Neural crest cell (in vitro differentiated cells): ENCODE measurements around the gene XDH. TPM values are rescaled to one million over a fixed set of nuclear protein-coding genes. Genes with fewer than 3 reads are reported as not detected.

Experiments used
- DNase-seq: peaks from one replicate; pipeline ENCODE4 v3.0.0; 2021; ENCODE audit warnings: low read depth, mixed read lengths, low spot score
- H3K27ac Mint-ChIP-seq: one replicate; pipeline ENCODE4 v1.8.0; 2021; ENCODE audit warnings: mild to moderate bottlenecking, mixed read lengths; ENCODE audit not compliant: unreplicated experiment
- H3K27me3 Mint-ChIP-seq: 2 replicates; pipeline ENCODE4 v1.8.0; 2021; ENCODE audit warnings: low read depth, mild to moderate bottlenecking, mixed read lengths
- H3K36me3 Mint-ChIP-seq: 2 replicates; pipeline ENCODE4 v1.8.0; 2021; ENCODE audit warnings: low read depth, mild to moderate bottlenecking, mixed read lengths
- H3K4me1 Mint-ChIP-seq: 2 replicates; pipeline ENCODE4 v1.8.0; 2021; ENCODE audit warnings: mixed read lengths
- H3K4me3 Mint-ChIP-seq: one replicate; pipeline ENCODE4 v1.8.0; 2021; ENCODE audit warnings: mild to moderate bottlenecking, mixed read lengths
- H3K9me3 Mint-ChIP-seq: 2 replicates; pipeline ENCODE4 v1.8.0; 2021; ENCODE audit warnings: mixed read lengths
- long read RNA-seq: library from polyadenylated mRNA; unstranded; transcript quantifications from one replicate; pipeline ENCODE4 v2.0.0, GENCODE V29; 2020
- total RNA-seq: library from RNA; stranded (reverse); gene quantifications from 2 replicates; pipeline ENCODE4 v1.2.1, GENCODE V29; 2021
- TF ChIP-seq, protein P1 (sequence below): fragments of 200-600 bp; sonication (generic); conservative IDR thresholded peaks from 2 replicates; pipeline ENCODE4 v1.5.0; 2021; ENCODE audit warnings: antibody characterized with exemption, mild to moderate bottlenecking

The XDH gene
- total RNA-seq = 0.75 and 1.5 TPM in 2 replicates
- long read RNA-seq, partial matches to known transcripts = 0 of 1 reads
- long read RNA-seq, other reads (novel, unspliced or antisense) = 1 of 1 reads

DNA sequence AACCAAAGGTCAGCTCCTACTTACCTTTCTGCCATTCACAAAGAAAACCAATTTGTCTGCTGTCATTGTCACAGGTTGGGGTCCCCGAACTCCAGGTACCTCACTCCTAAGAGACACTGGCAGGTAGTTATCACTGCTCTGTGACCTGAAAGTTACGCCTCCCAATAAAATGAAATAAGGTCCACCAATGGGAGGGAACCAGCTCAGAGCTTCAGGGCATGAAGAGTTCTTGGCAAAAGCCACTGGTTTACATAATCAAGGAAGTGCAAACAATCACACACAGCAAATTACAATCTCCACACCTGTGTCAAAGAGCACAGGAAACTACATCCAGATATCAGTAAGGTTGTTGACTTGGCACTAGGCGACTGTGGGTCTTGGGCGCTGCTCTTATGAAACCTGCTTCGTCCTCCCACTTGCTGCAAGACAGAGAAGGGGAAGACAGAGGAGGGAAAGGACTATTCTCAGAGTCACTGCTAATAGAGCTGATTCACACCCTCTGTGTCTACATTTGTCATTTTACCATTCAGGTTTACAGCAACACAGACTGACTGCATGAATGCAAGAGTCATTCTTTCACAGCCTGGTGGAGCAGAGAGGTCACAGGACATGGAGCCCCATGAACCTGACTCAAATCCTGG lies at the start of gene XDH:
Gene XDH (minus strand): TSS at position 142 of the 641 bp plus-strand sequence. CDS start 76 bp downstream, at position 66.
- Mint-ChIP-seq H3K27me3 (peaks cover 9% of the 10 kb centered on the region), H3K4me1 (no peaks in the 10 kb centered on the region), H3K9me3 (peaks cover 9% of the 10 kb centered on the region), H3K27ac (peak within 1 kb of the TSS; percentile 62), H3K4me3 (no peak within 1 kb of the TSS), H3K36me3 (no peaks in the 10 kb centered on the region)
- DNase-seq = no peak
- TF ChIP-seq, protein P1, sequence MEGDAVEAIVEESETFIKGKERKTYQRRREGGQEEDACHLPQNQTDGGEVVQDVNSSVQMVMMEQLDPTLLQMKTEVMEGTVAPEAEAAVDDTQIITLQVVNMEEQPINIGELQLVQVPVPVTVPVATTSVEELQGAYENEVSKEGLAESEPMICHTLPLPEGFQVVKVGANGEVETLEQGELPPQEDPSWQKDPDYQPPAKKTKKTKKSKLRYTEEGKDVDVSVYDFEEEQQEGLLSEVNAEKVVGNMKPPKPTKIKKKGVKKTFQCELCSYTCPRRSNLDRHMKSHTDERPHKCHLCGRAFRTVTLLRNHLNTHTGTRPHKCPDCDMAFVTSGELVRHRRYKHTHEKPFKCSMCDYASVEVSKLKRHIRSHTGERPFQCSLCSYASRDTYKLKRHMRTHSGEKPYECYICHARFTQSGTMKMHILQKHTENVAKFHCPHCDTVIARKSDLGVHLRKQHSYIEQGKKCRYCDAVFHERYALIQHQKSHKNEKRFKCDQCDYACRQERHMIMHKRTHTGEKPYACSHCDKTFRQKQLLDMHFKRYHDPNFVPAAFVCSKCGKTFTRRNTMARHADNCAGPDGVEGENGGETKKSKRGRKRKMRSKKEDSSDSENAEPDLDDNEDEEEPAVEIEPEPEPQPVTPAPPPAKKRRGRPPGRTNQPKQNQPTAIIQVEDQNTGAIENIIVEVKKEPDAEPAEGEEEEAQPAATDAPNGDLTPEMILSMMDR = no peak

DNA sequence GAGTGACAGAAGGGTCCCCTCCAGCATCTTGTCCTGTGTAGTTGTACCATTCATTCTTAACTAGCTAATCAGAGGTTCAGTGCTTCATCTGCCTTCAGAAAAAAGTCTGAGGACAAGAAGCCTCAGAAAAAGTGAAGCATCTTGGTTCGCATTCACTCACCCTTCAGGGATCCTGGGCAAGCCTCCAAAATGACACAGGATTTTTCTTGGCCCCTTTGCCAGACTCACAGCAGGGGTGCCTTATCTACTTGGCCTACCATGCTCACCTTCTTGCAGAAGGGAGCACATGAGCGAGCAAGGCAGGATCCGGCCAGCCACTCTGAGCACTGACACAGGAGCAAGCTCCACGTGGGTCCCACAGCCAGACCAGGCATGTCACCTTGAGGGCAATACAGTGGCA lies 43.1 kb upstream of the XDH start:
- H3K27me3 Mint-ChIP-seq = no peaks in the 10 kb centered on the region
- TF ChIP-seq, protein P1 = no peak
- H3K36me3 Mint-ChIP-seq = peaks cover 8% of the 10 kb centered on the region
- H3K4me3 Mint-ChIP-seq = no peak overlapping the region
- H3K4me1 Mint-ChIP-seq = no peaks in the 10 kb centered on the region
- peaks cover 20% of the 10 kb centered on the region for H3K9me3 Mint-ChIP-seq
- no peak for DNase-seq
- H3K27ac Mint-ChIP-seq = no peak overlapping the region

DNA sequence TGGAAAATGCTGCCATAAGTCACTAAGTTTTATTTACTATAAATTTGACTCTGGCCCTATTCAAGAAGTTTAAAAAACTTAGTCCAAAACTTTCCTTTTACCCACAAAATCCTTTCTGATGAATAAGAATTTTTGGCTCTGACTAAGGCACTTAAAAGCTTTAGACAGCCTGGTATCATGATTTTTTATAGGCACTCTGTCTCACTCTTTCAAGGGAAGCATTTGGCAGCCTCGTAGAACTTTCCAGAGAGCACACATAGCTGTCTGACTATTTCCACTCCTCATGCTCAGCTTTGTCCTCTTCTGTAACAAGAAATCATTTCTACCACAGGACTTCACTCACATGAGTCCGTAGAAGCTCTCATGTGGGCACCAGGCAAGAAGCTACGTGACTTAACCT lies 32.3 kb upstream of the XDH start:
- Mint-ChIP-seq H3K27ac (no peak overlapping the region), H3K36me3 (peaks cover 6% of the 10 kb centered on the region), H3K4me3 (no peak overlapping the region), H3K27me3 (no peaks in the 10 kb centered on the region), H3K4me1 (no peaks in the 10 kb centered on the region), H3K9me3 (peaks cover 19% of the 10 kb centered on the region)
- TF ChIP-seq, protein P1 = no peak
- DNase-seq = no peak

DNA sequence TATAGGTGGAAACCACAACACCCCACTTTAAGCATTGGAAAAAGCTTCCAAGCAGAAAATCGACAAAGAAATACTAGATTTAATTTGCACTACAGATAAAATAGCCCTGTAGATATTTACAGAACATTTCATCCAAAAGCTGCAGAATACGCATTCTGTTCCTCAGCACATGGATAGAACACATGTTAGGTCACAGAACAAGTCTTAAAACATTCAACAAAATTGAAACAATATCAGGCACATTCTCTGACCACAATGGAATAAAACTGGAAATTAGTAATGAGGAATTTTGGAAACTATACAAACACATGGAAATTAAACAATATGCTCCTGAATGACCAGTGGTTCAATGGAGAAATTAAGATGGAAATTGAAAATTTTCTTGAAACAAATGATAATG lies 27.8 kb upstream of the XDH start:
- peaks cover 2% of the 10 kb centered on the region for H3K36me3 Mint-ChIP-seq
- no peaks in the 10 kb centered on the region for H3K4me1 Mint-ChIP-seq
- H3K9me3 Mint-ChIP-seq = peaks cover 14% of the 10 kb centered on the region
- H3K27ac Mint-ChIP-seq = no peak overlapping the region
- no peaks in the 10 kb centered on the region for H3K27me3 Mint-ChIP-seq
- H3K4me3 Mint-ChIP-seq = no peak overlapping the region
- DNase-seq = no peak
- TF ChIP-seq, protein P1 = no peak

DNA sequence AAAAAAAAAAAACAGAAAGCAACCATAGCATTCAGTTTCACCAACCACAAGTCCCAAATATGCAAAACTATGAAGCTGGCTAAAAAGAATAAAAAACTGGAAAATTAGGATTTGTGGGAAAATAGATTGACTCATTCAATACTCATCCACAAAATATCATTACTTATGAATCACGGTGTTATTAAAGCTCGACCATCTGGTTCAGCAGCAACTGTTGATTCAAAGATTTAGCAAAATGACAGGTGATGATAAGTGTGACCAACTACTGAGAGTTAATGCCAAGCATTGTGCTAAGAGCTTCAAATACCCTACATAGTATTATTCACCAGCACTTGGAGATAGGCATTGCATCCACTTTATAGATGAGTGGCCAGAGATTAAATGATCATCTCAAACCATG lies 26.2 kb upstream of the XDH start:
- TF ChIP-seq, protein P1 = no peak
- H3K4me1 Mint-ChIP-seq = no peaks in the 10 kb centered on the region
- no peak for DNase-seq
- H3K4me3 Mint-ChIP-seq = no peak overlapping the region
- H3K27me3 Mint-ChIP-seq = no peaks in the 10 kb centered on the region
- peaks cover 2% of the 10 kb centered on the region for H3K36me3 Mint-ChIP-seq
- peaks cover 14% of the 10 kb centered on the region for H3K9me3 Mint-ChIP-seq
- no peak overlapping the region for H3K27ac Mint-ChIP-seq
